ENCODE measurements around the gene HRCT1. TPM values are rescaled to one million over a fixed set of nuclear protein-coding genes. Genes with fewer than 3 reads are reported as not detected.

HRCT1 gene
- total RNA-seq, 1 experiment from 2014 or later = 3.6 TPM

GRCh38 chr9:35939679-35940250, 33.8 kb downstream of the HRCT1 start:
- Histone ChIP-seq H3K27ac (no peak overlapping the region), H3F3A (ENCODE audit: insufficient read depth, low read depth) (peaks cover 5% of the 10 kb centered on the region; the same call in 1 of the 2 replicates), H3K79me2 (ENCODE audit: low read depth) (no peaks in the 10 kb centered on the region), H3K36me3 (ENCODE audit: low read depth) (no peaks in the 10 kb centered on the region), H4K20me1 (ENCODE audit: insufficient read depth) (no peaks in the 10 kb centered on the region), H3K9me3 (ENCODE audit: insufficient read depth, low read depth) (no peaks in the 10 kb centered on the region), H3K4me3 (no peak overlapping the region), H2AFZ (no peak overlapping the region), H3K9me2 (ENCODE audit: insufficient read depth) (no peaks in the 10 kb centered on the region), H3K4me2 (no peak overlapping the region), H3K27me3 (ENCODE audit: insufficient read depth, low read depth) (no peaks in the 10 kb centered on the region), H3K4me1 (replicated peaks; ENCODE audit: insufficient read depth) (peaks cover 10% of the 10 kb centered on the region)
- POLR2A ChIA-PET (ENCODE audit: unreplicated experiment) = no interaction called here
- no peak for DNase-seq
- TF ChIP-seq EZH2 (IDR thresholded peaks at IDR 0.05; ENCODE audit: low read depth) = no peak
- no peak for TF ChIP-seq CTCF (conservative IDR thresholded peaks at IDR 0.05)
- intact Hi-C loops (cut with micrococcal nuclease; ENCODE audit: unreplicated experiment) = loop anchor here (5.0 kb wide), 1 partner anchor 618 kb away; no protein-coding TSS in a partner anchor
- no TSS peak for BruUV-seq (replicated peaks)
- CTCF ChIA-PET = no interaction called here

GRCh38 chr9:35940458-35941407, 34.7 kb downstream of the HRCT1 start:
- no peak for DNase-seq
- Histone ChIP-seq H3K27ac (no peak overlapping the region), H3K79me2 (ENCODE audit: low read depth) (no peaks in the 10 kb centered on the region), H3K4me1 (replicated peaks; ENCODE audit: insufficient read depth) (peaks cover 20% of the 10 kb centered on the region), H2AFZ (no peak overlapping the region), H3K4me3 (no peak overlapping the region), H3K9me2 (ENCODE audit: insufficient read depth) (no peaks in the 10 kb centered on the region), H3K9me3 (ENCODE audit: insufficient read depth, low read depth) (no peaks in the 10 kb centered on the region), H3F3A (ENCODE audit: insufficient read depth, low read depth) (peaks cover 11% of the 10 kb centered on the region; the same call in 1 of the 2 replicates), H3K4me2 (no peak overlapping the region), H3K27me3 (ENCODE audit: insufficient read depth, low read depth) (no peaks in the 10 kb centered on the region), H4K20me1 (ENCODE audit: insufficient read depth) (no peaks in the 10 kb centered on the region), H3K36me3 (ENCODE audit: low read depth) (no peaks in the 10 kb centered on the region)
- POLR2A ChIA-PET (ENCODE audit: unreplicated experiment) = interaction anchor here (0.5 kb wide), 1 partner anchor 248 kb away, joined by 3 read pairs; no protein-coding TSS in a partner anchor
- CTCF ChIA-PET = no interaction called here
- intact Hi-C loops (cut with micrococcal nuclease; ENCODE audit: unreplicated experiment) = loop anchor here (5.0 kb wide), 1 partner anchor 617 kb away; no protein-coding TSS in a partner anchor
- TF ChIP-seq EZH2 (IDR thresholded peaks at IDR 0.05; ENCODE audit: low read depth) = no peak
- no peak for TF ChIP-seq CTCF (conservative IDR thresholded peaks at IDR 0.05)
- BruUV-seq (replicated peaks) = no TSS peak

- no TSS peak for BruUV-seq (replicated peaks)
- Histone ChIP-seq H3K79me2 (ENCODE audit: low read depth) (no peaks in the 10 kb centered on the region), H2AFZ (no peak overlapping the region), H3K9me3 (ENCODE audit: insufficient read depth, low read depth) (no peaks in the 10 kb centered on the region), H3K27me3 (ENCODE audit: insufficient read depth, low read depth) (no peaks in the 10 kb centered on the region), H4K20me1 (ENCODE audit: insufficient read depth) (no peaks in the 10 kb centered on the region), H3K4me1 (replicated peaks; ENCODE audit: insufficient read depth) (peaks cover 20% of the 10 kb centered on the region), H3K4me2 (no peak overlapping the region), H3K4me3 (no peak overlapping the region), H3K27ac (no peak overlapping the region), H3K9me2 (ENCODE audit: insufficient read depth) (no peaks in the 10 kb centered on the region), H3K36me3 (ENCODE audit: low read depth) (no peaks in the 10 kb centered on the region), H3F3A (ENCODE audit: insufficient read depth, low read depth) (peaks cover 11% of the 10 kb centered on the region; the same call in 1 of the 2 replicates)
- no peak for DNase-seq
- ChIA-PET POLR2A (ENCODE audit: unreplicated experiment) (no interaction called here), CTCF (no interaction called here)
- intact Hi-C loops (cut with micrococcal nuclease; ENCODE audit: unreplicated experiment) = loop anchor here (5.0 kb wide), 1 partner anchor 615 kb away; no protein-coding TSS in a partner anchor
- TF ChIP-seq EZH2 (IDR thresholded peaks at IDR 0.05; ENCODE audit: low read depth) = no peak
- TF ChIP-seq CTCF (conservative IDR thresholded peaks at IDR 0.05) = no peak
Observed at GRCh38 chr9:35942286-35942685, 36.3 kb downstream of the HRCT1 start.

All from PC-9 (cell line).